SK-N-SH (cell line): Measurements from ENCODE around the gene IL36G. TPM values are rescaled to one million over a fixed set of nuclear protein-coding genes. Genes with fewer than 3 reads are reported as not detected.

Experiments
- CTCF ChIA-PET: fragments of 300-600, 350-600 bp; formaldehyde crosslinking; extraction: SDS; loops from one replicate; lab custom pipeline; 2021; lab: Yijun Ruan, JAX
- POLR2A ChIA-PET: fragments of 350-600 bp; sonication (Branson Sonifier 250); formaldehyde crosslinking; extraction: SDS; loops from one replicate; lab custom pipeline; 2020; ENCODE audit warnings: antibody characterized with exemption, inconsistent platforms; lab: Yijun Ruan, JAX
- DNase-seq: peaks from one replicate; pipeline ENCODE4 v3.0.0; 2012
- H2AFZ ChIP-seq: fragments of 200-600 bp; sonication (generic); 2 replicates; pipeline ENCODE4 v1.8.1; 2016; ENCODE audit warnings: antibody characterized with exemption, mild to moderate bottlenecking, low read depth
- H3F3A ChIP-seq: fragments of 200-600 bp; sonication (generic); replicated peaks from 2 replicates; pipeline ENCODE3; 2016; ENCODE audit warnings: antibody characterized with exemption, mild to moderate bottlenecking; ENCODE audit not compliant: insufficient read depth
- H3K27ac ChIP-seq, 2 experiments: fragments of 200-500 bp in 1 of 2; fragments of 200-600 bp in 1 of 2; sonication (Bioruptor generic) in 1 of 2; sonication (generic), shearing (Covaris generic) in 1 of 2; 2 replicates each; pipeline versions ENCODE4 v1.5.1 to v1.6.1; 2014 to 2016; ENCODE audit warnings: low read depth in 2 of 2, inconsistent platforms in 1 of 2, low read length in 1 of 2, mild to moderate bottlenecking in 1 of 2, mixed read lengths in 1 of 2
- H3K27me3 ChIP-seq: fragments of 200-600 bp; sonication (generic), shearing (Covaris generic); 2 replicates; pipeline ENCODE4 v1.6.1; 2016; ENCODE audit warnings: mixed run types; ENCODE audit not compliant: insufficient read depth
- H3K36me3 ChIP-seq, 2 experiments: fragments of 200-500 bp in 1 of 2; fragments of 200-600 bp in 1 of 2; sonication (Bioruptor generic) in 1 of 2; sonication (generic) in 1 of 2; replicated peaks in 1 of 2; 2 replicates each; pipeline versions ENCODE3 to v1.5.1; 2014 to 2016; ENCODE audit warnings: low read length in 1 of 2, mild to moderate bottlenecking in 1 of 2; ENCODE audit not compliant: insufficient read depth in 2 of 2, control insufficient read depth in 1 of 2
- H3K4me1 ChIP-seq, 2 experiments: fragments of 200-500 bp in 1 of 2; fragments of 200-600 bp in 1 of 2; sonication (Bioruptor generic) in 1 of 2; sonication (generic), shearing (Covaris generic) in 1 of 2; 2 replicates each; pipeline versions ENCODE4 v1.5.1 to v1.6.1; 2014 to 2016; ENCODE audit warnings: low read depth in 1 of 2, low read length in 1 of 2, mixed run types in 1 of 2; ENCODE audit not compliant: insufficient read depth in 2 of 2, control insufficient read depth in 1 of 2
- H3K4me2 ChIP-seq: fragments of 200-600 bp; sonication (generic), shearing (Covaris generic); 2 replicates; pipeline ENCODE4 v1.6.1; 2017; ENCODE audit warnings: mixed run types
- H3K4me3 ChIP-seq, 2 experiments: fragments of 200-500 bp in 1 of 2; fragments of 200-600 bp in 1 of 2; sonication (Bioruptor generic) in 1 of 2; sonication (generic), shearing (Covaris generic) in 1 of 2; 2 replicates each; pipeline versions ENCODE4 v1.5.1 to v1.8.1; 2014 to 2016; ENCODE audit warnings: low read depth in 2 of 2, inconsistent platforms in 1 of 2, low read length in 1 of 2, mild to moderate bottlenecking in 1 of 2, mixed read lengths in 1 of 2, moderate library complexity in 1 of 2
- H3K79me2 ChIP-seq: fragments of 200-600 bp; sonication (generic); 2 replicates; pipeline ENCODE4 v1.8.1; 2017; ENCODE audit warnings: mild to moderate bottlenecking; ENCODE audit not compliant: insufficient read depth
- H3K9ac ChIP-seq: fragments of 200-600 bp; sonication (generic); 2 replicates; pipeline ENCODE4 v1.6.1; 2017; ENCODE audit warnings: mixed run types
- H3K9me2 ChIP-seq: fragments of 200-600 bp; sonication (generic); 2 replicates; pipeline ENCODE4 v1.6.1; 2017; ENCODE audit warnings: mixed run types
- H3K9me3 ChIP-seq: fragments of 200-600 bp; sonication (generic); 2 replicates; pipeline ENCODE4 v1.6.1; 2017; ENCODE audit warnings: mixed run types, mild to moderate bottlenecking, moderate library complexity
- H4K20me1 ChIP-seq: fragments of 200-600 bp; sonication (generic); 2 replicates; pipeline ENCODE4 v1.6.1; 2017; ENCODE audit warnings: mild to moderate bottlenecking, mixed run types; ENCODE audit not compliant: insufficient read depth
- FOXM1 ChIP-seq: IDR thresholded peaks from 2 replicates; pipeline ENCODE4 v1.4.0; 2012; ENCODE audit warnings: low read depth, mild to moderate bottlenecking
- GATA2 ChIP-seq: sonication (generic); formaldehyde crosslinking; IDR thresholded peaks from 2 replicates; pipeline ENCODE4 v1.5.0; 2020; ENCODE audit warnings: mild to moderate bottlenecking, missing genetic modification reagents
- MEF2A ChIP-seq: IDR thresholded peaks from 2 replicates; pipeline ENCODE4 v1.4.0; 2012; ENCODE audit warnings: low read depth, borderline replicate concordance
- RAD21 ChIP-seq: IDR thresholded peaks from 2 replicates; pipeline ENCODE4 v1.6.1; 2012; ENCODE audit warnings: mild to moderate bottlenecking, low read length
- SMC3 ChIP-seq: IDR thresholded peaks from 2 replicates; pipeline ENCODE4 v1.6.1; 2012; ENCODE audit warnings: low read depth, low read length, improper control_type of control experiment
- WGBS: methylation state at CpG from one replicate; pipeline ENCODE4 v1.1.6; 2017; ENCODE audit warnings: low lambda C conversion rate; 5-methylcytosine and 5-hydroxymethylcytosine counted together
- polyA plus RNA-seq, 3 experiments: library from polyadenylated mRNA; depleted of rRNA; stranded (reverse); fragments of >200 nt; gene quantifications; 2 replicates each; pipeline ENCODE4 v1.2.3, GENCODE V29; 2012
- TF ChIP-seq, protein P1 (sequence below): fragments of 200-600 bp; sonication (generic); IDR thresholded peaks from 2 replicates; pipeline ENCODE4 v1.6.1; 2017; ENCODE audit warnings: antibody characterized with exemption, mild to moderate bottlenecking, moderate library complexity

The IL36G gene
- polyA plus RNA-seq, 1 of the 3 experiments (the other 2 are of a cell fraction) = not detected

DNA sequence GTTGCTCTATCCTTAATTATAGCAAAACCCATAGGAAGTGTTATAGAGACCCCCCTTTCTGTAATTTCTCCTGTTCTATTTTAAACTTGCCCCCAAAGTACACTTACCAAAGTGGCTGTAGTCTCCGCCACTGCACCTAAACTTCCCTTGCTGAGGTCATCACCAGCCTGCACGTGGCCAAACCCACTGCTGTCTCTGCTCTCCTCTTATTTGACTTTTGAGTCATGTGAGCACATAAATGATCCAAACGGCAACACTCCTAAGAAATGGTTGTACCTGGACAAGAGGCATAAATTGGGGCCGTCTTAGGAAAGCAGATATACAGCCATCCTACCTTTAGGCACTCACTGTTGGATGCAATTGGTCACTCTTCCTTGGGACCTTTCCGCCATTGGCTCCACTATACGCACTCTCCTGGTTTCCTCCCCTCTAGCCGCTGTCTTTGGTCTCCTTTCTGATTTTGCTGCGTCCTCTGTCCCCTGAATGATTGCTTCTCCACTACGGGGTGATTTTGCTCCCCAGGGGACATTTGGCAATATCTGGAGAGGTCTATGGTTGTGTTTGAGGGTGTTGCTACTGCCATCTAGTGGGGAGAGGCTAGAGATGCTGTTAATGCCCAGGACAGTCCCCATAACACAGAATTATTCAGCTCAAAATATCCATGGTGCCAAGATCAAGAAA, 19.2 kb upstream of the IL36G start:
- H3K4me1 ChIP-seq = no peaks in the 10 kb centered on the region; a peak in 1 of 4 replicates
- H3K9me2 ChIP-seq = no peaks in the 10 kb centered on the region
- peaks cover 44% of the 10 kb centered on the region; the same call in 1 of the 2 replicates for H3K27me3 ChIP-seq
- H3K9me3 ChIP-seq = no peaks in the 10 kb centered on the region
- TF ChIP-seq RAD21 (peak; percentile 60), MEF2A (no peak), SMC3 (peak; percentile 32), GATA2 (CRISPR knock-in tag) (no peak)
- TF ChIP-seq, protein P1, sequence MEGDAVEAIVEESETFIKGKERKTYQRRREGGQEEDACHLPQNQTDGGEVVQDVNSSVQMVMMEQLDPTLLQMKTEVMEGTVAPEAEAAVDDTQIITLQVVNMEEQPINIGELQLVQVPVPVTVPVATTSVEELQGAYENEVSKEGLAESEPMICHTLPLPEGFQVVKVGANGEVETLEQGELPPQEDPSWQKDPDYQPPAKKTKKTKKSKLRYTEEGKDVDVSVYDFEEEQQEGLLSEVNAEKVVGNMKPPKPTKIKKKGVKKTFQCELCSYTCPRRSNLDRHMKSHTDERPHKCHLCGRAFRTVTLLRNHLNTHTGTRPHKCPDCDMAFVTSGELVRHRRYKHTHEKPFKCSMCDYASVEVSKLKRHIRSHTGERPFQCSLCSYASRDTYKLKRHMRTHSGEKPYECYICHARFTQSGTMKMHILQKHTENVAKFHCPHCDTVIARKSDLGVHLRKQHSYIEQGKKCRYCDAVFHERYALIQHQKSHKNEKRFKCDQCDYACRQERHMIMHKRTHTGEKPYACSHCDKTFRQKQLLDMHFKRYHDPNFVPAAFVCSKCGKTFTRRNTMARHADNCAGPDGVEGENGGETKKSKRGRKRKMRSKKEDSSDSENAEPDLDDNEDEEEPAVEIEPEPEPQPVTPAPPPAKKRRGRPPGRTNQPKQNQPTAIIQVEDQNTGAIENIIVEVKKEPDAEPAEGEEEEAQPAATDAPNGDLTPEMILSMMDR = peak; percentile 88
- H3K36me3 ChIP-seq = no peaks in the 10 kb centered on the region
- H4K20me1 ChIP-seq = no peaks in the 10 kb centered on the region
- DNase-seq = peak; percentile 55
- ChIA-PET POLR2A (no interaction called here), CTCF (interaction anchor here (0.5 to 5.3 kb wide), 31 partner anchors 9 to 358 kb away, joined by 3 to 46 read pairs (median 4); partner anchors contain the start of gene IL36G)
- H3K27ac ChIP-seq = no peak overlapping the region
- H3F3A ChIP-seq = no peaks in the 10 kb centered on the region
- H3K4me2 ChIP-seq = no peak overlapping the region
- H3K79me2 ChIP-seq = no peaks in the 10 kb centered on the region
- no peak overlapping the region for H3K9ac ChIP-seq
- 17% methylated on average over 9 of the region's 9 CpGs for WGBS
- H2AFZ ChIP-seq = no peak overlapping the region
- no peak overlapping the region for H3K4me3 ChIP-seq

DNA sequence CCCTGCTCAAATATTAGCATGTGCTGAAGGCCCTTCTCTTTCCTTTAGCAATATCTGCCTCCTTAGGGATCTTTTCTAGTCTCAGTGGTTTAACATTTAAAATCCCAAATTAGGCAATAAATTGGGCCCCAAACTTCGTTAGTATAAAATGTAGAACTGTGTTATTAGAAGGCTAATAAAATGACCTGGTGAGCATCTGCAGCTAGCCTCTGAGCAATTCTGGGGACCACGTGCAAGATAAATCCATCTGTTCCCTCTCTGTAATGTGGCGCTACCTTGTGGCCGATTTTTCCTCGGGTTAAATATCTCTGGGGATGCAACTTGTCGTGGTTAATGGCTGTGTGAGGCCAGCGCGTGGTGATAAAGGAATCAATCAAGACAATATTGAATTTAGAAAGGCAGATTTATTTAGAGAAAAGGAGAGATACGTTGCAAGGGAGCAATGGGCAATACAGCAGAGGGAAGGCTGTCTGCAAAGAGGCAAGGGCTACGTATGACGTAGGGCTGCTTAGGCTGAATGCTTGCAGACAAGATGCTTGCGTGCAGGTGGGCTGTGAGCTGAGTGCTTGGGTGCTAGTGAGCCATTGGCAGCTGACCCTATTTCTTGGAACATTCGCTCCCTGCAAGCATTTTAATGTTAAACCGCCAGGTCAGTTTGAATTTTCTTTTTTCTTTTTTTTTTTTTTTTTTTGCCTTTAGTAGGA, 18.5 kb upstream of the IL36G start:
- no peak overlapping the region for H3K4me2 ChIP-seq
- no peaks in the 10 kb centered on the region for H4K20me1 ChIP-seq
- no peaks in the 10 kb centered on the region for H3K9me3 ChIP-seq
- peak; percentile 8 for DNase-seq
- H3K4me3 ChIP-seq = no peak overlapping the region
- H3K79me2 ChIP-seq = no peaks in the 10 kb centered on the region
- ChIA-PET POLR2A (no interaction called here), CTCF (interaction anchor here (0.5 to 5.3 kb wide), 31 partner anchors 9 to 359 kb away, joined by 3 to 46 read pairs (median 4); partner anchors contain the start of gene IL36G)
- WGBS = 22% methylated on average over 13 of the region's 14 CpGs
- no peaks in the 10 kb centered on the region for H3K9me2 ChIP-seq
- H2AFZ ChIP-seq = no peak overlapping the region
- no peak overlapping the region for H3K9ac ChIP-seq
- H3K27ac ChIP-seq = no peak overlapping the region
- TF ChIP-seq, protein P1 = peak; percentile 24; the same call in 1 of the 2 replicates
- TF ChIP-seq FOXM1 = no peak
- H3K27me3 ChIP-seq = peaks cover 46% of the 10 kb centered on the region; the same call in 1 of the 2 replicates
- no peaks in the 10 kb centered on the region for H3F3A ChIP-seq
- no peaks in the 10 kb centered on the region for H3K36me3 ChIP-seq
- no peaks in the 10 kb centered on the region; a peak in 1 of 4 replicates for H3K4me1 ChIP-seq
